Erythroblast (primary cell): ENCODE data around the gene PPP1R13B.

Experiments
- GATA1 ChIP-seq: IDR thresholded peaks from 2 replicates; pipeline ENCODE4 v1.6.1; 2011; ENCODE audit warnings: low read depth, mild to moderate bottlenecking, control low read depth, low read length, moderate library complexity
- POLR2A ChIP-seq: IDR thresholded peaks from 2 replicates; pipeline ENCODE4 v1.6.1; 2011; ENCODE audit warnings: mild to moderate bottlenecking, low read length

GRCh38 chr14:103820382-103820781 lies 27.0 kb downstream of the PPP1R13B start:
- TF ChIP-seq POLR2A = no peak
- TF ChIP-seq GATA1 = no peak
